GM19351 (cell line): Measurements from ENCODE around the gene SPPL2C.
A peak's percentile ranks its signal among the peaks of the same experiment; 100 is the strongest.

Source experiments
- ATAC-seq: cut with Tn5 transposase; IDR thresholded peaks from one replicate; pipeline ENCODE4 v1.9.1; 2021; ENCODE audit warnings: mild to moderate bottlenecking, moderate library complexity; ENCODE audit not compliant: unreplicated experiment

Gene SPPL2C

DNA sequence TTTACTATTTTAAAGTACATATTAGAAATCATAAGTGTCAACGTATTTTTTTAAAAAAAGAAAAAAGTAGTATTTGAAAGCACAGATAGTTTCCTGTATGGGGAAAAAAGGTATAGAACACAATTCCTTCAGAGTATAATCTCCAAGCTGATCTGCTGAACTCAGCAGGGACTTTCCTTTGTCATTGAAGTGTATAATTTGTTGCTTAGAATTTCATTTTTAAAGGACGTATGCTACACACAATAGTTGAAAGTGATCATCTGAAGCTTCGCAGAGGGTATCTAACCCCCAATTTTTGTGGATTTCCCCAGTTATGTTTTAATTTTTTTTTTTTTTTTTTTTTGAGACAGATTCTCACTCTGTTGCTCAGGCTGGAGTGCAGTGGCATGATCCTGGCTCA is 29.5 kb downstream of the SPPL2C start:
- ATAC-seq, result no peak

DNA sequence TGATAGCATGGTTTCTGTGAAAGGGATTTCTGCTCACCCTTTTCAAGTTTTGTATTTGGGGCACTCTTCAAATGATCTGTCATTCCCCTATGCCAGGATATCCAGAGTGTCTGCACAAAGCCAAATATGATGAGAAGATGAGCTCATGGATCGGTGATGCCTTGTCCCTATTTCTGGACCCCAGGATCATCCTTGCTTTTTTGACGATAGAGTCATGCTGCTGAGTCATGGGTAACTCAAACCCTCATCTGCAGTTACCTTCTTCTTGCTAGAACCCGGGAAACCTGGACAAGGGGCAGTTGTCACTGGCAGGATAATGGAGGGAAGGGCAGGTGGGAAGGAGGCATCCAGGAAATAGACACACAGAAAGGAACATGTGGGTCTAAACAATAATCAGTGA is 31.9 kb downstream of the SPPL2C start:
- no peak for ATAC-seq

GRCh38 chr17:45877467-45877866 is 32.8 kb downstream of the SPPL2C start:
- ATAC-seq, result no peak

DNA sequence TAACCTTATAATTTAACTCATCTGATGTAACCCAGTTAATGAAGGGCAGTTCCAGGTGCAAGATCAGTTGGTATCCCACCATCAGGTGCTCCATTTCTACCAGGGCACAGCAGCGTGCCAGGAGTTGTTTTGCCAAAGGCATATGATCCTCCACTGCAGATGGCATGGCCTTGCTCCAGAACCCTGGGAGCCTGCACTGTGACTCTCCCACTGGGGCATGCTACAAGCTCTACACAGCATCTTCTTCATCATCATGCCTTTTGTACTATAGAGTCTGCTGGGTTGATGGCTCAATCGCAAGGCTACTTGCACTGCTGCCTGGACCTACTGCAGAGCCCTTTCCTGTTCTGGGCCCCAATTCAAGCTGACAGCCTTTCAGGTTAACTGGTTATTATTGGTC is 38.4 kb downstream of the SPPL2C start:
- ATAC-seq, result no peak

DNA sequence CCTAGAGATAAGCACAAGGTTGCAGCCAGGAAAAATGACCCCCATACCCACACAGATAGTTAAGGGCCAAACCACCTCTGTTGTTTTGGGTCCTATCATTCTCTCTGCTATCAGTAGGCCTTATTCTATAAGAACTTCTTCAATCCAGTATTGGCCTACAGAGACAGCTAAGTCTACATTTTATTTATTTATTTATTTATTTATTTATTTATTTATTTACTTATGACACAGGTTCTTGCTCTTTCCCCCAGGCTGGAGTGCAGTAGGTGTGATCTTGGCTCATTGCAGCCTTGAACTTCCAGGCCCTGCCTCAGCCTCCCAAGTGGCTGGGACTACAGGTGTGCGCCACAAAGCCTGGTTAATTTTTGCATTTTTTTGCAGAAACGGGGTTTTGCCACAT is 42.2 kb downstream of the SPPL2C start:
- ATAC-seq, result no peak

GRCh38 chr17:45888392-45888791 is 43.7 kb downstream of the SPPL2C start:
- no peak for ATAC-seq

- ATAC-seq, result no peak
Measured at GRCh38 chr17:45889579-45889978, 44.9 kb downstream of the SPPL2C start.

DNA sequence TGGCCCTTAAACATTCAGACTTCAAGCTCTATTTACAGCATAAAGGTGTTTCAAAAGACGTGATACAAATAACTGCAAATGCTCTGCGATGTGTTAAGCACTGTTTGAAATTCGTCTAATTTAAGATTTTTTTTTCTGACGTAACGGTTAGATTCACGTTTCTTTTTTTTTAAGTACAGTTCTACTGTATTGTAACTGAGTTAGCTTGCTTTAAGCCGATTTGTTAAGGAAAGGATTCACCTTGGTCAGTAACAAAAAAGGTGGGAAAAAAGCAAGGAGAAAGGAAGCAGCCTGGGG is 49.0 kb downstream of the SPPL2C start:
- ATAC-seq, result no peak

GRCh38 chr17:45894022-45894784 is 49.5 kb downstream of the SPPL2C start, which contains the start of gene MAPT:
Gene MAPT (plus strand): TSS chr17:45894554. CDS start chr17:45962338, 67,784 bp downstream.
- peak; percentile 64 for ATAC-seq

- no peak for ATAC-seq
Measured at GRCh38 chr17:45895304-45895968, 50.8 kb downstream of the SPPL2C start.

DNA sequence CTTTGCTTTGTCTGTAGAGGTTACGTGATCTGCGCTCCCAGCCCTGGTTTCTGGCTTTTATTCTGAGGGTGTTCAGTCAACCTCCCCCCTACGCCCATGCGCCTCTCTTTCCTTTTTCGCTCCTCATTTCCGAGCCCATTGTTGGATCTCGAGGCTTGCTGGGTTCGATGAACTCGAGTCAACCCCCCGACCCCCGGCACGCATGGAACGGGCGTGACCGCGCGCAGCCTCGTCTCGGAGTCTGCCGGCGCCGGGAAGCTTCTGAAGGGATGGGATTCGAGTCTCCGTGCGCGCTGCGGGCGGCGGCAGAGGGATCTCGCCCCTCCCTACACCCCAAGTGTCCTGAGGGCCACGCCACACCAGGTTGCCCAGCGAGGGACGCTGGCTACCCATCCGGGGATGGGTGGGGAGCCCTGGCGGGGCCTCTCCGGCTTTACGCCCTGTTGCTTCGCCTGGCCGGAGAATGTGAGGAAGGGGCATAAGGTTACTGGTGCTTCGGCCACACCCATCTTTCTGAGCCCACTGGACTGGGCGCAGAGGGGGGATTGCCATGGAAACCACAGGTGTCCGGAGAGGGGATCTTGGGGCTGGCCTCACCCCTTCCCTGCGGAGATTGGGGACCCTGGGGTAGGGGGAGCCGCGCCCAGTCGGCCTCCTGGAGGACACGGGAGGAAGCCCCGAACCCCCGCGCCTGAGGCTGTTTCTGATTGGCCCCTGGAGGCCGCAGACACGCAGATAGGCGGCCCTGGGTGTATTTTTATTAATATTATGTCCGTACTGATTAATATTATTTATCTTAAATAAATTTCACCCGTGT is 51.5 kb downstream of the SPPL2C start:
- ATAC-seq, result no peak
